Neural progenitor cell (in vitro differentiated cells): Measurements from ENCODE around the gene MBD4. TPM values are rescaled to one million over a fixed set of nuclear protein-coding genes. Genes with fewer than 3 reads are reported as not detected.

Source experiments
- DNase-seq: peaks from one replicate; pipeline ENCODE4 v3.0.0-alpha.2; 2016; ENCODE audit warnings: low spot score
- H2AFZ ChIP-seq: fragments of 200-600 bp; sonication (generic); replicated peaks from 2 replicates; pipeline ENCODE4 v1.6.1; 2016; ENCODE audit warnings: antibody characterized with exemption
- H3F3A ChIP-seq: fragments of 200-600 bp; sonication (generic); 2 replicates; pipeline ENCODE4 v1.6.1; 2016; ENCODE audit warnings: antibody characterized with exemption, low read depth
- H3K27ac ChIP-seq: fragments of 200-600 bp; sonication (generic); 2 replicates; pipeline ENCODE4 v1.5.1; 2016; ENCODE audit warnings: mild to moderate bottlenecking
- H3K27me3 ChIP-seq: fragments of 200-600 bp; sonication (generic); 2 replicates; pipeline ENCODE4 v1.6.1; 2016; ENCODE audit warnings: mild to moderate bottlenecking, moderate library complexity
- H3K36me3 ChIP-seq: fragments of 200-600 bp; sonication (generic); 2 replicates; pipeline ENCODE4 v1.5.1; 2016
- H3K4me1 ChIP-seq: fragments of 200-600 bp; sonication (generic); 2 replicates; pipeline ENCODE4 v1.6.1; 2016; ENCODE audit warnings: mixed run types
- H3K4me2 ChIP-seq: fragments of 200-600 bp; sonication (generic); 2 replicates; pipeline ENCODE4 v1.6.1; 2016
- H3K4me3 ChIP-seq: fragments of 200-600 bp; sonication (generic); 2 replicates; pipeline ENCODE4 v1.5.1; 2016
- H3K79me2 ChIP-seq: fragments of 200-600 bp; sonication (generic); 2 replicates; pipeline ENCODE4 v1.6.1; 2016; ENCODE audit warnings: low read depth
- H3K9ac ChIP-seq: fragments of 200-600 bp; sonication (generic); 2 replicates; pipeline ENCODE4 v1.6.1; 2016
- H3K9me3 ChIP-seq: fragments of 200-600 bp; sonication (generic); 2 replicates; pipeline ENCODE4 v1.5.1; 2016; ENCODE audit warnings: low read depth
- H4K20me1 ChIP-seq: fragments of 200-600 bp; sonication (generic); 2 replicates; pipeline ENCODE4 v1.6.1; 2016; ENCODE audit warnings: low read depth
- H3K27ac Mint-ChIP-seq: 3 replicates; pipeline ENCODE4 v1.8.0; 2021; ENCODE audit warnings: mixed read lengths
- H3K27me3 Mint-ChIP-seq: 2 replicates; pipeline ENCODE4 v1.8.0; 2022; ENCODE audit warnings: low read depth, mild to moderate bottlenecking, inconsistent platforms, moderate library complexity, mixed read lengths; ENCODE audit not compliant: insufficient read depth
- H3K36me3 Mint-ChIP-seq: 3 replicates; pipeline ENCODE4 v1.8.0; 2021; ENCODE audit warnings: mixed read lengths
- H3K4me1 Mint-ChIP-seq: 3 replicates; pipeline ENCODE4 v1.8.0; 2021; ENCODE audit warnings: mixed read lengths
- H3K4me3 Mint-ChIP-seq: 3 replicates; pipeline ENCODE4 v1.8.0; 2021; ENCODE audit warnings: mild to moderate bottlenecking, moderate library complexity, mixed read lengths
- H3K9me3 Mint-ChIP-seq: 3 replicates; pipeline ENCODE4 v1.8.0; 2020; ENCODE audit warnings: mixed read lengths
- CTCF ChIP-seq: fragments of 200-600 bp; sonication (generic); IDR thresholded peaks from 2 replicates; pipeline ENCODE4 v1.5.1; 2017; ENCODE audit warnings: antibody characterized with exemption, mild to moderate bottlenecking
- EZH2 ChIP-seq: fragments of 200-600 bp; sonication (generic); IDR thresholded peaks from 2 replicates; pipeline ENCODE4 v1.6.1; 2017; ENCODE audit warnings: antibody characterized with exemption, mild to moderate bottlenecking, moderate library complexity
- EZH2phosphoT487 ChIP-seq: fragments of 200-600 bp; sonication (generic); IDR thresholded peaks from 2 replicates; pipeline ENCODE4 v1.6.1; 2017; ENCODE audit warnings: antibody characterized with exemption
- total RNA-seq: library from RNA; depleted of rRNA; stranded (reverse); fragments of >200 nt; gene quantifications from 2 replicates; pipeline ENCODE4 v1.2.3, GENCODE V29; 2015; ENCODE audit warnings: low replicate concordance

Gene MBD4
- total RNA-seq, 1 donor from 2014 or later, result 46.3 TPM

- DNase-seq, result peak; percentile 97
- H3K27ac ChIP-seq, result no peak within 1 kb of the TSS
- H3K27me3 ChIP-seq, result peaks cover 14% of the 10 kb centered on the region
- no peaks in the 10 kb centered on the region for H3K79me2 ChIP-seq
- Mint-ChIP-seq H3K4me1 (peaks cover 45% of the 10 kb centered on the region), H3K27ac (peak within 1 kb of the TSS; percentile 95), H3K27me3 (peaks cover 16% of the 10 kb centered on the region), H3K9me3 (no peaks in the 10 kb centered on the region), H3K36me3 (peaks cover 13% of the 10 kb centered on the region), H3K4me3 (peak within 1 kb of the TSS; percentile 88)
- H3K4me2 ChIP-seq, result peak within 1 kb of the TSS; percentile 92
- H3K9me3 ChIP-seq, result no peaks in the 10 kb centered on the region
- H3K36me3 ChIP-seq, result peaks cover 7% of the 10 kb centered on the region
- peaks cover 26% of the 10 kb centered on the region for H3K4me1 ChIP-seq
- peaks cover 39% of the 10 kb centered on the region for H3F3A ChIP-seq
- H3K9ac ChIP-seq, result no peak within 1 kb of the TSS
- TF ChIP-seq EZH2 (no peak), EZH2phosphoT487 (no peak), CTCF (no peak)
- H4K20me1 ChIP-seq, result no peaks in the 10 kb centered on the region
- peak within 1 kb of the TSS; percentile 60 for H3K4me3 ChIP-seq
- H2AFZ ChIP-seq, result peak within 1 kb of the TSS; percentile 45
Observed at GRCh38 chr3:129428376-129429079, 11.2 kb downstream of the MBD4 start, which contains the start of gene EFCAB12. Gene EFCAB12, minus strand, starts transcription at chr3:129428636. Its CDS starts 148 bp downstream, at chr3:129428488.

GRCh38 chr3:129428007-129428375 lies 11.8 kb downstream of the MBD4 start:
- H3K9ac ChIP-seq, result no peak overlapping the region
- Mint-ChIP-seq H3K4me1 (peaks cover 45% of the 10 kb centered on the region), H3K27me3 (peaks cover 16% of the 10 kb centered on the region), H3K27ac (no peak overlapping the region), H3K4me3 (peak overlapping the region; percentile 88), H3K9me3 (no peaks in the 10 kb centered on the region), H3K36me3 (peaks cover 10% of the 10 kb centered on the region)
- peak overlapping the region; percentile 92 for H3K4me2 ChIP-seq
- H3K4me3 ChIP-seq, result peak overlapping the region; percentile 60
- H3K9me3 ChIP-seq, result no peaks in the 10 kb centered on the region
- H3K36me3 ChIP-seq, result peaks cover 3% of the 10 kb centered on the region
- peak overlapping the region; percentile 34 for H2AFZ ChIP-seq
- TF ChIP-seq CTCF (no peak), EZH2phosphoT487 (no peak)
- peaks cover 26% of the 10 kb centered on the region for H3K4me1 ChIP-seq
- H3K79me2 ChIP-seq, result no peaks in the 10 kb centered on the region
- DNase-seq, result no peak
- H3K27ac ChIP-seq, result no peak overlapping the region
- H4K20me1 ChIP-seq, result no peaks in the 10 kb centered on the region
- peaks cover 14% of the 10 kb centered on the region for H3K27me3 ChIP-seq
- H3F3A ChIP-seq, result peaks cover 39% of the 10 kb centered on the region

DNA sequence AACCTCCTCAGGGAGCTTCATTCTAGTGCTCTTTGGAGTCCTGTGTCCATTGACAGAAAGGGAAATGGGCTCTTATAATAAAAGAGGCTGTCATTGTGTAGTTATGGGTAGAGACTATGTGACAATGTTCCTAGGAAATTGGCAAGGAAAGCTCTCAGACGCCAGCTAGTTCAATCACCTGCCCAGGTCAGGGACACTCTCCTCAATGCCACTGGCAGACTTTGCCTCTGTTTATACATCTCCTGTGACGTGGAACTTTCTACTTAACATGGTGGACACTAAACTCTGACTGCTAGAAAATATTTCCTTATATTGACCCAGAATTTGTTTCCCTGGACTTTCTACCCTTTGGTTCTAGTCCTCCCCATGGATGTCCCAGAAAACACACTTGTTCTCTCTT lies 14.1 kb downstream of the MBD4 start:
- no peak overlapping the region for H3K27ac Mint-ChIP-seq
- no peaks in the 10 kb centered on the region for H3K36me3 ChIP-seq
- peaks cover 45% of the 10 kb centered on the region for H3K4me1 Mint-ChIP-seq

More for the DNA sequence above, 14.1 kb downstream of the MBD4 start:
- Mint-ChIP-seq H3K9me3 (no peaks in the 10 kb centered on the region), H3K36me3 (peaks cover 3% of the 10 kb centered on the region), H3K27me3 (peaks cover 17% of the 10 kb centered on the region), H3K4me3 (no peak overlapping the region)
- H3K9me3 ChIP-seq, result no peaks in the 10 kb centered on the region
- H2AFZ ChIP-seq, result peak overlapping the region; percentile 10
- peaks cover 14% of the 10 kb centered on the region for H3K27me3 ChIP-seq
- peaks cover 26% of the 10 kb centered on the region for H3K4me1 ChIP-seq
- no peak overlapping the region for H3K4me3 ChIP-seq
- H3K4me2 ChIP-seq, result no peak overlapping the region
- peaks cover 31% of the 10 kb centered on the region for H3F3A ChIP-seq
- TF ChIP-seq EZH2phosphoT487 (no peak), EZH2 (no peak), CTCF (no peak)
- H3K27ac ChIP-seq, result no peak overlapping the region
- no peak overlapping the region for H3K9ac ChIP-seq
- H3K79me2 ChIP-seq, result no peaks in the 10 kb centered on the region
- no peak for DNase-seq
- no peaks in the 10 kb centered on the region for H4K20me1 ChIP-seq
